HepG2 (cell line): Measurements from ENCODE around the gene RNASE9. TPM values are rescaled to one million over a fixed set of nuclear protein-coding genes. Genes with fewer than 3 reads are reported as not detected.

Experiments used
- HNRNPLL ChIP-seq: fragments of 200-400 bp; formaldehyde crosslinking; IDR thresholded peaks from 2 replicates; pipeline ENCODE4 v1.6.1; 2017; ENCODE audit warnings: mild to moderate bottlenecking, low read depth, low read length; ENCODE audit not compliant: poor library complexity, severe bottlenecking
- HOXA9 ChIP-seq: sonication (generic); formaldehyde crosslinking; IDR thresholded peaks from 2 replicates; pipeline ENCODE4 v1.8.1; 2022; ENCODE audit warnings: missing genetic modification reagents, mild to moderate bottlenecking, moderate library complexity, borderline replicate concordance
- IKZF4 ChIP-seq: sonication (generic); formaldehyde crosslinking; IDR thresholded peaks from 2 replicates; pipeline ENCODE4 v1.5.1; 2020; ENCODE audit warnings: borderline replicate concordance, mild to moderate bottlenecking, low read depth, missing genetic modification reagents; ENCODE audit errors: not compliant biosample characterization
- JUN ChIP-seq: sonication (generic); formaldehyde crosslinking; IDR thresholded peaks from 2 replicates; pipeline ENCODE4 v1.4.0; 2020; ENCODE audit warnings: mild to moderate bottlenecking, missing genetic modification reagents
- NBN ChIP-seq: fragments of 450-650 bp; conservative IDR thresholded peaks from 2 replicates; pipeline ENCODE4 v1.6.1; 2017
- NONO ChIP-seq, 2 experiments: fragments of 450-650 bp in 1 of 2; sonication (generic) in 1 of 2; formaldehyde crosslinking in 1 of 2; IDR thresholded peaks in 1 of 2; conservative IDR thresholded peaks in 1 of 2; 2 replicates each; pipeline versions ENCODE4 v1.6.1 to v1.8.0; 2017 to 2022; ENCODE audit warnings: mild to moderate bottlenecking in 1 of 2, missing genetic modification reagents in 1 of 2, moderate library complexity in 1 of 2
- NRL ChIP-seq: sonication (generic); formaldehyde crosslinking; IDR thresholded peaks from 2 replicates; pipeline ENCODE4 v1.5.0; 2020; ENCODE audit warnings: missing genetic modification reagents, mild to moderate bottlenecking, moderate library complexity, borderline replicate concordance
- SMAD3 ChIP-seq: sonication (generic); formaldehyde crosslinking; IDR thresholded peaks from 2 replicates; pipeline ENCODE4 v1.4.0; 2020; ENCODE audit warnings: missing genetic modification reagents
- SPEN ChIP-seq: sonication (generic); formaldehyde crosslinking; IDR thresholded peaks from 2 replicates; pipeline ENCODE4 v1.5.1; 2020; ENCODE audit warnings: low read depth, mild to moderate bottlenecking, missing genetic modification reagents
- TCF7 ChIP-seq: sonication (generic); IDR thresholded peaks from 2 replicates; pipeline ENCODE4 v1.6.1; 2016; ENCODE audit warnings: antibody characterized with exemption, low read depth
- ZFP36L2 ChIP-seq: sonication (generic); formaldehyde crosslinking; IDR thresholded peaks from 2 replicates; pipeline ENCODE4 v1.4.0; 2020; ENCODE audit warnings: missing genetic modification reagents
- ZMYM3 ChIP-seq: sonication (generic); formaldehyde crosslinking; IDR thresholded peaks from 2 replicates; pipeline ENCODE4 v1.5.1; 2020; ENCODE audit warnings: mild to moderate bottlenecking, missing genetic modification reagents
- ZNF350 ChIP-seq: sonication (generic); formaldehyde crosslinking; IDR thresholded peaks from 2 replicates; pipeline ENCODE4 v1.4.0; 2020; ENCODE audit warnings: mild to moderate bottlenecking, low read depth, missing genetic modification reagents, borderline replicate concordance
- polyA plus RNA-seq, 8 experiments: library from polyadenylated mRNA; depleted of rRNA in 3 of 8; stranded (reverse) in 7 of 8; unstranded in 1 of 8; fragments of >200 nt; fragmentation: Illumina TruSeq in 4 of 8; extraction: Trizol in 4 of 8; gene quantifications; 2 replicates each; pipeline versions ENCODE4 v1.2.1 to v1.2.3, GENCODE V29; 2011 to 2016; ENCODE audit warnings: low read depth in 4 of 8, missing spikeins in 1 of 8, mixed read lengths in 1 of 8; ENCODE audit not compliant: insufficient read depth in 1 of 8
- total RNA-seq, 5 experiments: library from RNA; depleted of rRNA; stranded (reverse); fragments of >200 nt; fragmentation: Illumina TruSeq; extraction: Trizol; gene quantifications; 2 replicates each; pipeline ENCODE4 v1.2.3, GENCODE V29; 2016; ENCODE audit warnings: low read depth in 1 of 5
- TF ChIP-seq, protein P1 (sequence below): sonication (generic); formaldehyde crosslinking; IDR thresholded peaks from 2 replicates; pipeline ENCODE4 v1.4.0; 2020; ENCODE audit warnings: mild to moderate bottlenecking, missing genetic modification reagents
- TF ChIP-seq, protein P2 (sequence below): sonication (generic); formaldehyde crosslinking; IDR thresholded peaks from 2 replicates; pipeline ENCODE4 v1.8.1; 2022; ENCODE audit warnings: mild to moderate bottlenecking, missing genetic modification reagents
- TF ChIP-seq, protein P3 (sequence below): sonication (generic); formaldehyde crosslinking; conservative IDR thresholded peaks from 2 replicates; pipeline ENCODE4 v1.4.0; 2020; ENCODE audit warnings: mild to moderate bottlenecking, missing genetic modification reagents, moderate library complexity
- TF ChIP-seq, protein P4 (sequence below): sonication (generic); formaldehyde crosslinking; IDR thresholded peaks from 2 replicates; pipeline ENCODE4 v1.5.0; 2020; ENCODE audit warnings: missing genetic modification reagents, mild to moderate bottlenecking, borderline replicate concordance

RNASE9 gene
- total and polyA plus RNA-seq, 2 of the 13 experiments (the other 11 are each of a cell fraction or from before 2014, with no cell fraction given), result not detected

DNA sequence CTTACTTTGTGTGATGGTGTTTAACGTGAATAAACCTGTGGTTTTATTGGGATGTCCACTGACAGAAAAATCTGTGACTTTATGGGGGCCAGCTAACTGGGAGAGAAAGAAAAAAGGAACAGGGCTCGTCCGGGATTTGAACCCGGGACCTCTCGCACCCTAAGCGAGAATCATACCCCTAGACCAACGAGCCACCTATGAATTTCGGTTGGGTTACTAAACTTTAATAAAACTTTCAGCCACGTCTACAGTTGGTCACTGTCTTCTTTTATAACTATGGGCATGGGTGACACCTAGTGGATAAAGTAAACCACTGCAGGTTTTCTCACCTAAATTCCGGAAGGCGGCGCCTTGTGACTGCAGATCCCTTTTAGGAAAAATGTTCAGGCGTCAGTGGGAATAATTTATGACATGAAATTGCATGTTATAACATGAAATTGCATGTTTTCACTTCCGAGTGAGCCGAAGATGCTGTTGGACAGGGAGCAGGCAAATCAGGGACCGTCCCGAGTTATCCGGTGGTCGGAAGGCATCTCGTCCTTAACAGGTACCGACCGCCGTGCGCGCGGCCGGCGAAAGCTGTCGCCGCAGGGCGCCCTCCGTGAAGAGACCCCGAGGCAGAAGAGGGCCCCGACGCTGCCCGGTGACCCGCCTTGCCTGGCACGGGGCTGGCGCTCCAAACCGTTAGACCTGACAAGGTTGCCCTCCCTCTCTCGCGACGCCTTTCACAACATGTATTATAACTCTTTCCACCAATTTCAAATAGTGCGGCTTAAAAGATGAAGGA lies 48.6 kb upstream of the RNASE9 start (continued):
- TF ChIP-seq, protein P1, sequence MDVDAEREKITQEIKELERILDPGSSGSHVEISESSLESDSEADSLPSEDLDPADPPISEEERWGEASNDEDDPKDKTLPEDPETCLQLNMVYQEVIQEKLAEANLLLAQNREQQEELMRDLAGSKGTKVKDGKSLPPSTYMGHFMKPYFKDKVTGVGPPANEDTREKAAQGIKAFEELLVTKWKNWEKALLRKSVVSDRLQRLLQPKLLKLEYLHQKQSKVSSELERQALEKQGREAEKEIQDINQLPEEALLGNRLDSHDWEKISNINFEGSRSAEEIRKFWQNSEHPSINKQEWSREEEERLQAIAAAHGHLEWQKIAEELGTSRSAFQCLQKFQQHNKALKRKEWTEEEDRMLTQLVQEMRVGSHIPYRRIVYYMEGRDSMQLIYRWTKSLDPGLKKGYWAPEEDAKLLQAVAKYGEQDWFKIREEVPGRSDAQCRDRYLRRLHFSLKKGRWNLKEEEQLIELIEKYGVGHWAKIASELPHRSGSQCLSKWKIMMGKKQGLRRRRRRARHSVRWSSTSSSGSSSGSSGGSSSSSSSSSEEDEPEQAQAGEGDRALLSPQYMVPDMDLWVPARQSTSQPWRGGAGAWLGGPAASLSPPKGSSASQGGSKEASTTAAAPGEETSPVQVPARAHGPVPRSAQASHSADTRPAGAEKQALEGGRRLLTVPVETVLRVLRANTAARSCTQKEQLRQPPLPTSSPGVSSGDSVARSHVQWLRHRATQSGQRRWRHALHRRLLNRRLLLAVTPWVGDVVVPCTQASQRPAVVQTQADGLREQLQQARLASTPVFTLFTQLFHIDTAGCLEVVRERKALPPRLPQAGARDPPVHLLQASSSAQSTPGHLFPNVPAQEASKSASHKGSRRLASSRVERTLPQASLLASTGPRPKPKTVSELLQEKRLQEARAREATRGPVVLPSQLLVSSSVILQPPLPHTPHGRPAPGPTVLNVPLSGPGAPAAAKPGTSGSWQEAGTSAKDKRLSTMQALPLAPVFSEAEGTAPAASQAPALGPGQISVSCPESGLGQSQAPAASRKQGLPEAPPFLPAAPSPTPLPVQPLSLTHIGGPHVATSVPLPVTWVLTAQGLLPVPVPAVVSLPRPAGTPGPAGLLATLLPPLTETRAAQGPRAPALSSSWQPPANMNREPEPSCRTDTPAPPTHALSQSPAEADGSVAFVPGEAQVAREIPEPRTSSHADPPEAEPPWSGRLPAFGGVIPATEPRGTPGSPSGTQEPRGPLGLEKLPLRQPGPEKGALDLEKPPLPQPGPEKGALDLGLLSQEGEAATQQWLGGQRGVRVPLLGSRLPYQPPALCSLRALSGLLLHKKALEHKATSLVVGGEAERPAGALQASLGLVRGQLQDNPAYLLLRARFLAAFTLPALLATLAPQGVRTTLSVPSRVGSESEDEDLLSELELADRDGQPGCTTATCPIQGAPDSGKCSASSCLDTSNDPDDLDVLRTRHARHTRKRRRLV (CRISPR knock-in tag), result peak; percentile 90
- TF ChIP-seq IKZF4 (peak; percentile 13), NBN (no peak), SMAD3 (CRISPR knock-in tag) (peak; percentile 72; the same call in 1 of the 2 replicates), HNRNPLL (peak; percentile 14), NONO (IDR thresholded peaks at IDR 0.05) (no peak), NONO (CRISPR knock-in tag; conservative IDR thresholded peaks at IDR 0.05) (no peak), TCF7 (0 out of 2 replicates have a peak, but pooled peaks have one; percentile 16), ZMYM3 (no peak), SPEN (peak; percentile 15; the same call in 1 of the 2 replicates), JUN (CRISPR knock-in tag) (0 out of 2 replicates have a peak, but pooled peaks have one; percentile 0), HOXA9 (peak; percentile 62; the same call in 1 of the 2 replicates), ZFP36L2 (CRISPR knock-in tag) (no peak), NRL (peak; percentile 86; the same call in 1 of the 2 replicates), ZNF350 (CRISPR knock-in tag) (peak; percentile 59)
- TF ChIP-seq, protein P2, sequence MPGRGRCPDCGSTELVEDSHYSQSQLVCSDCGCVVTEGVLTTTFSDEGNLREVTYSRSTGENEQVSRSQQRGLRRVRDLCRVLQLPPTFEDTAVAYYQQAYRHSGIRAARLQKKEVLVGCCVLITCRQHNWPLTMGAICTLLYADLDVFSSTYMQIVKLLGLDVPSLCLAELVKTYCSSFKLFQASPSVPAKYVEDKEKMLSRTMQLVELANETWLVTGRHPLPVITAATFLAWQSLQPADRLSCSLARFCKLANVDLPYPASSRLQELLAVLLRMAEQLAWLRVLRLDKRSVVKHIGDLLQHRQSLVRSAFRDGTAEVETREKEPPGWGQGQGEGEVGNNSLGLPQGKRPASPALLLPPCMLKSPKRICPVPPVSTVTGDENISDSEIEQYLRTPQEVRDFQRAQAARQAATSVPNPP (CRISPR knock-in tag), result peak; percentile 77; the same call in 1 of the 2 replicates
- TF ChIP-seq, protein P3, sequence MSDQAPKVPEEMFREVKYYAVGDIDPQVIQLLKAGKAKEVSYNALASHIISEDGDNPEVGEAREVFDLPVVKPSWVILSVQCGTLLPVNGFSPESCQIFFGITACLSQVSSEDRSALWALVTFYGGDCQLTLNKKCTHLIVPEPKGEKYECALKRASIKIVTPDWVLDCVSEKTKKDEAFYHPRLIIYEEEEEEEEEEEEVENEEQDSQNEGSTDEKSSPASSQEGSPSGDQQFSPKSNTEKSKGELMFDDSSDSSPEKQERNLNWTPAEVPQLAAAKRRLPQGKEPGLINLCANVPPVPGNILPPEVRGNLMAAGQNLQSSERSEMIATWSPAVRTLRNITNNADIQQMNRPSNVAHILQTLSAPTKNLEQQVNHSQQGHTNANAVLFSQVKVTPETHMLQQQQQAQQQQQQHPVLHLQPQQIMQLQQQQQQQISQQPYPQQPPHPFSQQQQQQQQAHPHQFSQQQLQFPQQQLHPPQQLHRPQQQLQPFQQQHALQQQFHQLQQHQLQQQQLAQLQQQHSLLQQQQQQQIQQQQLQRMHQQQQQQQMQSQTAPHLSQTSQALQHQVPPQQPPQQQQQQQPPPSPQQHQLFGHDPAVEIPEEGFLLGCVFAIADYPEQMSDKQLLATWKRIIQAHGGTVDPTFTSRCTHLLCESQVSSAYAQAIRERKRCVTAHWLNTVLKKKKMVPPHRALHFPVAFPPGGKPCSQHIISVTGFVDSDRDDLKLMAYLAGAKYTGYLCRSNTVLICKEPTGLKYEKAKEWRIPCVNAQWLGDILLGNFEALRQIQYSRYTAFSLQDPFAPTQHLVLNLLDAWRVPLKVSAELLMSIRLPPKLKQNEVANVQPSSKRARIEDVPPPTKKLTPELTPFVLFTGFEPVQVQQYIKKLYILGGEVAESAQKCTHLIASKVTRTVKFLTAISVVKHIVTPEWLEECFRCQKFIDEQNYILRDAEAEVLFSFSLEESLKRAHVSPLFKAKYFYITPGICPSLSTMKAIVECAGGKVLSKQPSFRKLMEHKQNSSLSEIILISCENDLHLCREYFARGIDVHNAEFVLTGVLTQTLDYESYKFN (CRISPR knock-in tag), result peak; percentile 34; the same call in 1 of the 2 replicates
- TF ChIP-seq, protein P4, sequence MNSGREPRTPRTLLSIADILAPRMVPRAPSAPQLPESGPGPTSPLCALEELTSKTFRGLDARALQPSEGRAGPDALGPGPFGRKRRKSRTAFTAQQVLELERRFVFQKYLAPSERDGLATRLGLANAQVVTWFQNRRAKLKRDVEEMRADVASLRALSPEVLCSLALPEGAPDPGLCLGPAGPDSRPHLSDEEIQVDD, result no peak
